Endodermal cell (in vitro differentiated cells): ENCODE measurements around the gene NAPSA. TPM values are rescaled to one million over a fixed set of nuclear protein-coding genes. Genes with fewer than 3 reads are reported as not detected.
A peak's percentile ranks its signal among the peaks of the same experiment; 100 is the strongest.

Source experiments
- DNase-seq: peaks from one replicate; pipeline ENCODE4 v3.0.0-alpha.2; 2017
- H3K27ac ChIP-seq: 2 replicates; pipeline ENCODE4 v1.5.1; 2013; ENCODE audit warnings: mild to moderate bottlenecking, low read depth, low read length, moderate library complexity
- H3K27me3 ChIP-seq: 2 replicates; pipeline ENCODE4 v1.6.1; 2013; ENCODE audit warnings: mild to moderate bottlenecking, low read length, moderate library complexity; ENCODE audit not compliant: insufficient read depth, control insufficient read depth, poor library complexity, severe bottlenecking
- H3K36me3 ChIP-seq: 2 replicates; pipeline ENCODE4 v1.7.0; 2013; ENCODE audit warnings: mild to moderate bottlenecking, low read length, moderate library complexity; ENCODE audit not compliant: control insufficient read depth, insufficient read depth
- H3K4me1 ChIP-seq: one replicate; pipeline ENCODE4 v1.7.0; 2013; ENCODE audit warnings: low read length; ENCODE audit not compliant: control insufficient read depth, insufficient read depth
- H3K4me3 ChIP-seq: 2 replicates; pipeline ENCODE4 v1.5.1; 2013; ENCODE audit warnings: mild to moderate bottlenecking, low read length, moderate library complexity
- H3K9ac ChIP-seq: 2 replicates; pipeline ENCODE4 v1.6.1; 2013; ENCODE audit warnings: mild to moderate bottlenecking, low read length, moderate library complexity; ENCODE audit not compliant: poor library complexity, severe bottlenecking; ENCODE audit errors: extremely low read depth
- H3K9me3 ChIP-seq: 2 replicates; pipeline ENCODE4 v1.6.1; 2013; ENCODE audit warnings: mild to moderate bottlenecking, low read length, moderate library complexity; ENCODE audit not compliant: control insufficient read depth
- H3K27ac Mint-ChIP-seq: 2 replicates; pipeline ENCODE4 v1.8.0; 2020; ENCODE audit warnings: mixed read lengths
- H3K27me3 Mint-ChIP-seq: 2 replicates; pipeline ENCODE4 v1.8.0; 2021; ENCODE audit warnings: mild to moderate bottlenecking, mixed read lengths; ENCODE audit not compliant: insufficient read depth
- H3K36me3 Mint-ChIP-seq: 2 replicates; pipeline ENCODE4 v1.8.0; 2020; ENCODE audit warnings: low read depth, mixed read lengths
- H3K4me1 Mint-ChIP-seq: 2 replicates; pipeline ENCODE4 v1.8.0; 2020; ENCODE audit warnings: mixed read lengths
- H3K4me3 Mint-ChIP-seq: 2 replicates; pipeline ENCODE4 v1.8.0; 2020; ENCODE audit warnings: mild to moderate bottlenecking, moderate library complexity, mixed read lengths
- H3K9me3 Mint-ChIP-seq: 2 replicates; pipeline ENCODE4 v1.8.0; 2020; ENCODE audit warnings: mild to moderate bottlenecking, mixed read lengths
- CTCF ChIP-seq: fragments of 200-600 bp; sonication (generic); conservative IDR thresholded peaks from 2 replicates; pipeline ENCODE4 v1.5.0; 2021; ENCODE audit warnings: antibody characterized with exemption, mild to moderate bottlenecking
- WGBS, 2 experiments: methylation state at CpG; one replicate each; pipeline versions ENCODE4 v1.1.5 to v1.1.7; 2013; ENCODE audit warnings: missing lambda C conversion rate in 2 of 2, mixed read lengths in 1 of 2; ENCODE audit not compliant: insufficient coverage in 1 of 2, insufficient read length in 1 of 2; 5-methylcytosine and 5-hydroxymethylcytosine counted together
- total RNA-seq, 2 donors: library from RNA; stranded (reverse); fragmentation: NEBNext Ultra II Directional in 1 of 2; extraction: Animal tissue kit (Norgen Biotek cat#: 25700) in 1 of 2; gene quantifications; 2 replicates in 1 of 2; 3 replicates in 1 of 2; pipeline ENCODE4 v1.2.1, GENCODE V29; 2021

Gene NAPSA
- total RNA-seq, 2 donors from 2014 or later = 0.91 to 1.5 TPM

DNA sequence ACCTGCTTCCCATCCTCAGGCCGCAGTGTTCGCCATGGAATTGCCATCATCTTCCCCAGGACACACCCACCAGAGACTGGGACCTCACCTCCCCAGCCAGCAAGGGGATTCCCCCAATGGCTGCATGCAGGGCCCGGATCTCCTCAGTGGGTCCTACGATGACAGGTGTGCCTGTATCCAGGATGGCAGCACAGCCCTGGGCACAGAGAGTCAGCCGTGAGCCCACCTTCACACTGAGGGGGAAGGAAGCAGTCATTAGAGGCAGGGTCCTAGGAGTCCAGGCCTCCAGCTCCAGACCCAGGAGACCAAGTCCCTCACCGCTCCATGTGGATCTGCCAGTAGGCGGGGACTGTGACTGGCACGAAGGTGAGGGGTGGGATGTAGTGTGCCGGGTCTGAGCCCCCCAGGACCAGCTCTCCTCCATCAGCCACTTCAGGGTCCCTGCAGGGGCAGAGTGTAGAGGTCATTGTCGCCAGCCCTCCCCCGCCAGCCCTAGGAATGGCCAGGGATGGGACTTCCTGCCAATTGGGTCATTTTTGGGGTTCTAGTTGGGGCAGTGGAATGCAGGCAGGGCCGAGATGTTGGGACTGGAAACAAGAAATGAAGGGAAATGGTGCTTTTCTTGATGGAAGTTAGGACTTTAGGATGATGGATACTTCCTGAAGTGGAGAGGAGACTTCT lies 30.6 kb downstream of the NAPSA start:
- WGBS, 2 experiments = 88 to 94% methylated on average over 2 to 12 of the region's 12 CpGs
- peak; percentile 40 for DNase-seq
- no peak for TF ChIP-seq CTCF
- Histone ChIP-seq H3K27ac (no peak overlapping the region), H3K27me3 (no peaks in the 10 kb centered on the region), H3K36me3 (no peaks in the 10 kb centered on the region), H3K9ac (no peak overlapping the region), H3K4me1 (no peaks in the 10 kb centered on the region), H3K4me3 (no peak overlapping the region), H3K9me3 (no peaks in the 10 kb centered on the region)
- peaks cover 21% of the 10 kb centered on the region for H3K4me1 Mint-ChIP-seq
- H3K27me3 Mint-ChIP-seq = peaks cover 33% of the 10 kb centered on the region
- peaks cover 13% of the 10 kb centered on the region for H3K36me3 Mint-ChIP-seq
- peak overlapping the region; percentile 80 for H3K4me3 Mint-ChIP-seq
- H3K9me3 Mint-ChIP-seq = peaks cover 3% of the 10 kb centered on the region
- H3K27ac Mint-ChIP-seq = no peak overlapping the region

DNA sequence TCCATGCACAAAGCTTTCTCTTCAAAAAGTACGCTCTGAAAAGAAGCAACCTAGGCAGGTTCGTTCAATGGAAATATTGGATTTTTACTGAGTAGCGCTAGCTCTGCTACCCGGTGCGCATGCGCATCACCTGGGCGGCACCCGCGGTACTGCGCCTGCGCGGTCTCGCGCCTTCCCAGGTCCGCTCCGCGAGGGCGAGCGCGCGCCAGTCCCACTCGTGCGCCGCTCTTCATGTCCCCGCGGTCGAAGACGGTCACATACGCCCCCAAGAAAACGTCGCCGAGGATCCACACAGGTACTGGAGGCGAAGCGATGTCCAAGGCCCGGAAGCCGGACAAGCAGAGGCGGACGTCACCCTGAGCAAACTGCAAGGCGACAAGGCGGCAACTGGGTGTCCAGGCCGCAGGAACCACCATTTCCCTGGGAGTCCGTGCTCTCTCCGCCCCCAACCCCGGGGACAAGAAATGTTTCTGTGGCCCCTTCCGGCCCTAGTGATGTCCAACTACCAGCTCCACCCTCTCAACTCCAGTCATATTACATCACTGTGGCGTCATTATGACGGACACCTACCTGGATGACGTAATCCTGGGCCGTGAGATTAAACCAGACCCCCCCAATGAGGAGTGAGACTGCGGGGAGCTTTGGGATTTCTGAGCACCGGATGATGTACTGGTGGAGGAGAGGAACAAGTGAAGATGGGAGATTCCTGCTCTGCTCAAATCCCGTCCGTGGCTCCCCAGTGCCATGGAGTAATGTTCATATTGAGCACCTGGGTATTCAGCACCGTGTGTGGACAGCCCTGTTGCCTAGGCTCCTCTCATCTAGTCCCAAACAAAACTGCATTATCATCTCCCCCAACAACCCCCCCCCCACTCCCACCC lies 31.5 kb downstream of the NAPSA start:
- H3K36me3 Mint-ChIP-seq = peaks cover 8% of the 10 kb centered on the region
- H3K4me1 ChIP-seq = no peaks in the 10 kb centered on the region
- H3K27ac ChIP-seq = peak overlapping the region; percentile 85
- peak; percentile 48 for DNase-seq
- H3K9me3 ChIP-seq = no peaks in the 10 kb centered on the region
- WGBS, 2 experiments = 50 to 54% methylated on average over 17 to 54 of the region's 54 CpGs
- H3K9ac ChIP-seq = peak overlapping the region; percentile 94
- H3K4me3 Mint-ChIP-seq = peak overlapping the region; percentile 80
- peaks cover 26% of the 10 kb centered on the region for H3K4me1 Mint-ChIP-seq
- H3K27ac Mint-ChIP-seq = peak overlapping the region; percentile 98
- H3K9me3 Mint-ChIP-seq = peaks cover 4% of the 10 kb centered on the region
- H3K27me3 ChIP-seq = no peaks in the 10 kb centered on the region
- no peaks in the 10 kb centered on the region for H3K36me3 ChIP-seq
- peaks cover 37% of the 10 kb centered on the region for H3K27me3 Mint-ChIP-seq
- no peak for TF ChIP-seq CTCF
- peak overlapping the region; percentile 83 for H3K4me3 ChIP-seq

- H3K36me3 Mint-ChIP-seq = peaks cover 4% of the 10 kb centered on the region
- Histone ChIP-seq H3K4me3 (peak overlapping the region; percentile 83), H3K27ac (peak overlapping the region; percentile 85), H3K36me3 (no peaks in the 10 kb centered on the region), H3K27me3 (no peaks in the 10 kb centered on the region), H3K4me1 (no peaks in the 10 kb centered on the region), H3K9ac (peak overlapping the region; percentile 94), H3K9me3 (no peaks in the 10 kb centered on the region)
- peaks cover 4% of the 10 kb centered on the region for H3K9me3 Mint-ChIP-seq
- TF ChIP-seq CTCF = no peak
- WGBS, 2 experiments = 28 to 39% methylated on average over 21 to 34 of the region's 34 CpGs
- peaks cover 26% of the 10 kb centered on the region for H3K4me1 Mint-ChIP-seq
- DNase-seq = peak; percentile 97
- peak overlapping the region; percentile 80 for H3K4me3 Mint-ChIP-seq
- H3K27me3 Mint-ChIP-seq = peaks cover 40% of the 10 kb centered on the region
- peak overlapping the region; percentile 98 for H3K27ac Mint-ChIP-seq
These were observed 32.2 kb downstream of the NAPSA start for GRCh38 chr19:50333235-50333736.
